C4-2B (cell line): Measurements from ENCODE around the gene CTIF.

Source experiments
- ZFX ChIP-seq: fragments of 450-650 bp; IDR thresholded peaks from 2 replicates; pipeline ENCODE4 v1.6.1; 2017
- TF ChIP-seq, protein P1 (sequence below): fragments of 450-650 bp; conservative IDR thresholded peaks from 2 replicates; pipeline ENCODE4 v1.5.1; 2017; ENCODE audit warnings: mild to moderate bottlenecking

DNA sequence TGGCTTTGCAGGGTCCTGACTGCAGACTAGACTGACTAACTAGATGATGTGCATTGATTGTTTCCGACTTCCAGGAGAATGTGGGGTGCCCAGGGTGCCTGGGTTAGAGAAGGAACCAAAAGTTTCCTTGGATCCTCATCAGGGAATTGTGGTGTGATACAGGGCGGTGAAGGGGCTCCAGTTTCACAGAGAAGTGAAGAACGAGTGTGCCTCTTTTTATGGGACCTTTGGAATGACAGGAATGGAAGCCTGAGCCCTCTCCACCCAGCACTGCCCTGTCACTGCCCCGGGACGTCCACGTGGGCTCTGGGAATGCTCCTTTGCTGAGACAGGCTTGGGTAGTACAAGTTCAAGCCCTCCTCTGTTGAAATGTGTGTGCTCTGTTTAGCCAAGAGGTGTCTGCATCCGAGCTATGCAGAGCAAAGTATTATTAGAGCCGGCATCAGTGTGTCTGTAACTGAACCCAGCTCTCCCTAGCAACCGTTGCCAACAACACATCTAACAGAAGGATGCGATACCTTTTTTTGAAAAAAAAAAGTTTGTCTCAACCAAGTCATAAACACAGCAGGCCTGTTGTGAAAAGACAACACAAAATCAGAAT lies 228.4 kb downstream of the CTIF start:
- TF ChIP-seq, protein P1, sequence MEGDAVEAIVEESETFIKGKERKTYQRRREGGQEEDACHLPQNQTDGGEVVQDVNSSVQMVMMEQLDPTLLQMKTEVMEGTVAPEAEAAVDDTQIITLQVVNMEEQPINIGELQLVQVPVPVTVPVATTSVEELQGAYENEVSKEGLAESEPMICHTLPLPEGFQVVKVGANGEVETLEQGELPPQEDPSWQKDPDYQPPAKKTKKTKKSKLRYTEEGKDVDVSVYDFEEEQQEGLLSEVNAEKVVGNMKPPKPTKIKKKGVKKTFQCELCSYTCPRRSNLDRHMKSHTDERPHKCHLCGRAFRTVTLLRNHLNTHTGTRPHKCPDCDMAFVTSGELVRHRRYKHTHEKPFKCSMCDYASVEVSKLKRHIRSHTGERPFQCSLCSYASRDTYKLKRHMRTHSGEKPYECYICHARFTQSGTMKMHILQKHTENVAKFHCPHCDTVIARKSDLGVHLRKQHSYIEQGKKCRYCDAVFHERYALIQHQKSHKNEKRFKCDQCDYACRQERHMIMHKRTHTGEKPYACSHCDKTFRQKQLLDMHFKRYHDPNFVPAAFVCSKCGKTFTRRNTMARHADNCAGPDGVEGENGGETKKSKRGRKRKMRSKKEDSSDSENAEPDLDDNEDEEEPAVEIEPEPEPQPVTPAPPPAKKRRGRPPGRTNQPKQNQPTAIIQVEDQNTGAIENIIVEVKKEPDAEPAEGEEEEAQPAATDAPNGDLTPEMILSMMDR = no peak
- TF ChIP-seq ZFX = no peak
